Activated CD4-positive, alpha-beta T cell treated with anti-CD3 and anti-CD28 coated beads for 1 hour (primary cell): ENCODE results near the gene HIVEP3.
"Not testable (repeated sequence)": the region's sequence is repeated elsewhere in the genome, so short reads cannot be mapped to it uniquely, and the experiment has no call there.

Experiments used
- DNase-seq: peaks from one replicate; pipeline ENCODE4 v3.0.0-alpha.2; 2020

The HIVEP3 gene

DNA sequence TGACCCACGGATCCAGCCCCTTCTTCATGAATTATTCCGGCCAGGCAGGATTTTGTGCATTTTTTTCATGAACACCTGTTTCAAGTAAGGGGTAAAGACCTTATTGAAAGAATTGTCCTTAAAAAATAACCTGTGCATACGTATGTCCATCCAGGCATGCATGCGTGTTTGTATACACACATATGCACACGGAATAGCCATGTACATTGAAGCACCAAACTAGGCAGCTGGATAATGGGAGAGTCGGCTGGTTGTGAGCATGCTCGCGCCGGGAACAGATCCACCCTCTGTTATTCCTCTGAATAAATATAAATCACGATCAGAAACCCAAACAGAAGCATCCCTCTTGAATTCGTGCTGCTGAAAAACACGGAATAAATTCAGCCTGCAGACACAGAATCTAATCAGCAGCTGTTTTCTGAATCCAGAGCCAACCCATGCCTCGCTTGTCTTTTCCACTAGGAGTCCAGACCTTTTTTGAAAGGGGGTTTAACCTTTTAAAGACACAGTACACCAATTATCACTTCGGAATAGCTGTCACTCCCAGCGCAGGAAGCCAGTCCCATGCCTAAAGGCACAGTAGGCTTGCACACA is at the start of gene HIVEP3:
HIVEP3 (minus strand) TSS at position 473 of the 594 bp plus-strand sequence.
- DNase-seq = no peak

DNA sequence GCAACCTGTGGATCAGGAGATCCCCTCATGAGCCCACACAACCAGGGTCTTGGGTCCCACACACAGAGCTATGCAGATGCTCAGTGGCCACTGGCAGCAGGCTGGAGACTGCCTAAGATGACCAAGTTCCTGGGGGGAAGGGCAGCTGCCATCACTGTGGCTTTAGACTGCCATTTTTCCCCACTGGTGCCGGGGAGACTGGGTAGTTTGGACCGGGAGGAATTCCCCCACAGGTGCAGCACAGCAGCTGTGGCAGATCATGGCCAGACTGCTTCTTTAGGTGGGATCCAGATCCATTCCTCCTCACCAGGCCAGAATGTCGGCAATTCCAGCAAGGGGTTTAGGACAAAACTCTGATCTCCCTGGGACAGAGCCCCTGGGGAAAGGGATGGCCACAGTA is 45.7 kb upstream of the HIVEP3 start:
- DNase-seq = no peak

DNA sequence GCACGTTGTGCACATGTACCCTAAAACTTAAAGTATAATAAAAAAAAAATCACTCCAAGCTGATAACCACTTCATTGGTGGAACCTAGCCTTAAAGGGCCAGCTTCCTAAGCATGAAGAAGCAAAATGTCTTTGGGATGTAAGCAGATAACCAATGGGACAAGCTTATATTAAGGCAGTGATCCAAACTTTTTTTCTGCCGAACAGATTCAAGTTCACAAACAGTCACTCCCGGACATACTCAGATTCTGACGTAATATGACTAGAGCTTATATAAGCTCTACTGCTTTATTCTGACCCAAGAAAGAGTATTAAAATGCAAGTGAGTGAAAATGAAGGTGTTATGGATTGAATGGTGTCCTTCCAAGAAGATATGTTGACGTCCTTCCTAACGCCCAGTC is 44.9 kb upstream of the HIVEP3 start:
- no peak for DNase-seq

DNA sequence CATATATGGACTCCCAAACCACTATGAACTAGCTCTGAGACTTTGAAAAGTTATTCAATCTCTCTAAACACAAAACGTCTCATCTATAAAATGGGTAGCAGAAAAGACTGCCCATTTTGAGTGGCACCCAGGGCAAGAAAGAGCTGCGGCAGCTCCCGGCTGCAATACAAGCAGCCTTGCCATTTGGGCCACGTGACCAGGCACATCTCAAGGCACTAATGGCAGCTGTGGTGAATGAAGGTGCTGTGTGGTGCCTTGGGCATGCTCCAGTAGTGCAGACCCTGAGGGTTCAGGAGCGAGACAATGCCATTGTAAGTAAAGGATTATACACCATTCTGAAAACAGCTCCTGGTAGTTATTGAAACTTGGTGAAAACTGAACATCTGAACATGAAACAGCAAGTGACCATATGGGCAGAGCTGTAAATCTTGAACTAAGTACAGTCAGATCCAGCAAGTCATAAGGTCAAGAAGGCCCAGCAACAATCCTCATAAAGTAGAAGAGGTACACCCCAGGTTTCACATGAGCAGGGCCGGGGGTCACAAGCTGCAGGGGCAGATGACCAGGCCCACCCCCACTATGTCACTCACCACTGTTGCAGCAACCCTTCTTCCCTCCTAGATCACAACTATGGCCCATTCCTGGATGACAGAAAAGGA is 39.4 kb upstream of the HIVEP3 start:
- DNase-seq = no peak

DNA sequence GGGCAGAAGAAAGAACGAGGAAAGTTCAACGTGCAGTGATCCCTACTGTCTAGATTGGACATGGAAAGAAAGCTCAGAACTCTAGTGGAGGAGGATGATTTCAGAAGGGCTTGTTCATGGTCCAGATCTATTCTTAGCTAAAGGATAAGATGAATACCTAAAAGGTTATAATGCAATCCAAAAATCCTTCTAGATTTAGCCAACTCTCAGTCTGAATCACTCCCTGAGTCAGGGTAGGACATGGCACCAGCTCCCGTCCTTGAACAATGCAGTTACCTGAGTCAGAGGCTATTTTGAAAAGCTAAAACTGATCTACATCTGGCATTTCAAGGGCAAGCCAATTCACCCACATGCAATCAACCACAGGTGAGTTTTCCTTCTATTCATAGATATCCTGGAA is 38.8 kb upstream of the HIVEP3 start:
- DNase-seq = no peak

DNA sequence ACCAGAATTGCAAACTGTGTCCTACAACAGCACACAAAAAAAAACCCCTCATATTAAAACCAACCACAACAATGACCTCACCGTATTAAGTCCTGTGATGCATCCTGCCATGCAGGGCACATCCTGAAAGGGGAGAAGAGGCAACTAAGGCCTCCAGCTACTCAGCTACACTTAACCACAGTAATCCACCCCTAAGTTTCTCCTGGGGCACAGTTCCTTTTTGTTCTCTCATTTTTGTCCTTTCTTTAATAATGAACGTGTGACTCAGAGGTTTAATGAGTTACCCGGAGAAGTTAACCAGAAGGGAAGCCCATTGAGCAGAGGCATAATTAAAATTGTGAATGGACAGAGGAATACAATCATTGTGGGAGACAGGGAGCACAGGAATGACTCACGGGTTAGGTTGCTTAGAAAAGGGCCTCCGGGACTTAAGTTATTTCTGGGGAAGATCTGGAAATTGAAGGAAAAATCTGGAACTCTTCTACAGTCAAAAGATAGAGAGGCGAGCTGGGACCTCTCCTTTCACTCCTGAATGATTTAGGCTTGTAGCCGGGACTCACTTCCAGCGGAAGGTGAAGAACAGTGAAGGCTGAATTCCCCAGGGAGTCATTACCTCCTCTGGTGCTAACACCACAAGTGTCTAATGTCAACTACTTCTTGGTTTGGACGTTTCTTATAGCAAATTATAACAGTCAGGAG is 36.9 kb upstream of the HIVEP3 start:
- no peak for DNase-seq

DNA sequence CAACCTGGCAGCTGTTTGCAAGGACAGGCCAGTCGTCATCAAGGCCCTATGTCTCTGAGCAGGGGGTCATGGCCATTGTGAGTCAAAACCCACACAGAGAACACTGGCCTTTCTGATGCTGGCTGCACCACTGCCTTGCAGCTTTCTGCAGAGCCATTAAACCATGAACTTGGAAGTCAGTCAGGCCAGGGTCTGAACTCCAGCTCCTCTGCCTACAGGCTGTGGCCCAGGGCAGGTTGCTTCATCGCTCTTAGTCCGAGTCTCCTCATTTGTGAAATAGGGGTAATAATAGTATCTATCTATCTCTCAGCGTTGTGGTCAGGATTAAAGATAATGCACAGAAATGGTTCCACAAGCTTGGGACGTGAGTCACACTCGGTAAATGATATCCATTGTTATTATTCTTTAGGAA is 35.8 kb upstream of the HIVEP3 start:
- no peak for DNase-seq

DNA sequence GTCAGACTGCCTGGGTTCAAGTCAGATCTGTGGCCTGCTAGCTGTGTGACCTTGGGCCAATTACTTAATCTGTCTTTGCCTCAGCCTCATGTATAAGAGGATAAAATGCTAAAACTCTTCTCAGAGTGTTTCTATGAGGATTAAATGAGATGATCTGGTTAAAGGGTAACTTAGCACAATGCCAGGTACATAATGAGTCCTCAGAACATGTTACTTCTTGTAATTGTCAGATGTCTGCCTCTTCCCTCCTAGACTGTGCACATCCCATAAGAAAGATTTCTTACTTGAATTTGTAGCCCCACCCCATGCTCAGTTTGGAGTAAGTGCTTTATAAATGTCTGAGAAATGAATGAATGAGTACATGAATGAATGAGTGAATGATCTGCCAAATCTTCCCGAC is 34.6 kb upstream of the HIVEP3 start:
- DNase-seq = no peak

DNA sequence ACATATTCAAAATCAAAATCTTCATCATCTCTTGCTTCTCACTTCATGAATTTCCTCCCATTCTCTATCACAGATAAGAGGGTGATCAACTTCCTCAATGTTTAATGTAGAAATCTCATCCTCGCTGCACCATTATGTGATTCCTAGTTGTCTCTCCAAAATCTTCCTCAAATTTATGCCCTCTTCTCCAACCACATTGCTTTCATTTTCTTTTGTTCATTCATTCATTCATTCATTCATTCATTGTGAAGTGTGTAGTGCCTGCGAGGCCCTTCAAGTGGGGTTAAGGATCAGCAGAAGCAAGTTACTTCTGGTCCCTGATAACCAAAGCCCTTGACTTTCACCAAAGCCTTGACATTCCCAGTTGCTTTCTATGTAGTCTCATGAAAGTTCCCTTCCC is 33.5 kb upstream of the HIVEP3 start:
- DNase-seq = no peak

DNA sequence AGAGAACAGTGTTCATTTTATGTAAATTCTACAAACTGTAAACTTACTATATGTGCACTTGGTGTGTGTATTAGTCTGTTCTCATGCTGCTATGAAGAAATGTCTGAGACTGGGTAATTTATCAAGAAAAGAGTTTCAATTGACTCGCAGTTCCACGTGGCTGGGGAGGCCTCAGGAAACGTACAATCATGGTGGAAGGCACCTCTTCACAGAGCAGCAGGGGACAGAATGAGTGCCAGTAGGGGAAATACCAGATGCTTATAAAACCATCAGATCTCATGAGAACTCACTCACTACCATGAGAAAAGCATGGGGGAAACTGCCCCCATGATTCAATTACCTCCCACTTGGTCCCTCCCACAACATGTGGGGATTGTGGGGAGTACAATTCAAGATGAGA is 32.8 kb upstream of the HIVEP3 start:
- DNase-seq = not testable (repeated sequence)

DNA sequence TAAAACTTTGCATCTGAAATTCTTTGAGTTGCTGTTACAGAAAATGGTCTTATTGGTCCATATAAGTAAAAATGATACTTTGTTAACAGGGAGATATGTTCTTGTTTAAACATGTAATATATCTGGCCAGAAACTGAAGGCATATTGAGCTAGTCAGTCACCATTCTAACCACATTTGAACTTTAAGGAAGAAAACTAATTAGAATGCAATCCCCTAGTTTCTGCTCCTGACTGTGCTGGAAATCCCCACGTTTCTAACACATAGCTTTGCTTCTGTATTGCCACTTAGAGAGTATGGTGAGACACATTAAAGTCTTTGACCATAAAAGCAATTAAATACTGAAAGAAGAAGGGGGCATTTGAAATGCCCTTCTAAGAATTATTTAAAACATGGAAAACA is 32.1 kb upstream of the HIVEP3 start:
- DNase-seq = no peak

DNA sequence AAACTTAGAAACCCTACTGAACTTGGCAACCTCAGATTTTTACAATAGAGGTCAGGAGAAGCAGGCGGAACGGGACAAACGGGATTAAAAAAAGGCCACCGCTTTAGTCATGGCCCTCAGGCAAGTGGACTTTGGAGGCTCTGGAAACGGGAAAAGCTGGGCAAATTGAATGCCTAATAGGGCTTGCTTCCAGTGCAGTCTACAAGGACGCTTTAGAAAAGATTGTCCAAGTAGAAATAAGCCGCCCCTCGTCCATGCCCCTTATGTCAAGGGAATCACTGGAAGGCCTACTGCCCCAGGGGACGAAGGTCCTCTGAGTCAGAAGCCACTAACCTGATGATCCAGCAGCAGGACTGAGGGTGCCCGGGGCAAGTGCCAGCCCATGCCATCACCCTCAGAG is 27.2 kb upstream of the HIVEP3 start:
- DNase-seq = not testable (repeated sequence)

DNA sequence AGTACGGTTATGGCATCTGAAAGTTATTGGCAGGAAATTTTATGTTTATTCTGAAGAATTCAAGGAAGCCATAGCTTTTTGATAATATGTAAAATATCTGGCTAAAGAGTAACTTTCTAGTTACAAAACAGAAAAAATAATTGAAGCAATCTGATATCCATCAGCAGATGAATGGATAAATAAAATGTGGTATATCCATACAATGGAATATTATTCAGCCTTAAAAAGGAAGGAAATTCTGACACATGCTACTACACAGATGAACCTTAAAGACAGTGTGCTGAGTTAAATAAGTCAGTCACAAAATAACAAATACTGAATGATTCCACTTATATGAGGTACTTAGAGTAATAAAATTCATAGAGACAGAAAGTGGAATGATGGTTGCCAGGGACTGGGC is 25.0 kb upstream of the HIVEP3 start:
- DNase-seq = no peak

DNA sequence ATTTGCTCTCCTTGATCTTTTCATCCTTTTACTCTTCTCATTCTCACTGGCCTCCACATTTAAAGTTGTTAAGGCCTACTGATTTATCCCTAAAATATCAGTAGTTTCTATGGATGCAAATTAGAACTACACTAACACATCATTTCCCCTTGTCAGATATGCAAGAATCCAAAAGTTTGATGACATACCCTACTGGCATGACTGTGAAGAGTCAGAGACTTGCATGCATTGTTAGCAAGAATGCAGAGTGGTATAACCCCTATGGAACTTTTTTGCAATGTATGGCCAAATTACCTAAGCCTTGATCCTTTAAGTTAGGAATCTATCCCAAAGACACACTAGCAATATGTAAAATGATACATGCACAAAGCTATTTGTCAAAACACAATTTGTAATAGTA is 23.6 kb upstream of the HIVEP3 start:
- no peak for DNase-seq

DNA sequence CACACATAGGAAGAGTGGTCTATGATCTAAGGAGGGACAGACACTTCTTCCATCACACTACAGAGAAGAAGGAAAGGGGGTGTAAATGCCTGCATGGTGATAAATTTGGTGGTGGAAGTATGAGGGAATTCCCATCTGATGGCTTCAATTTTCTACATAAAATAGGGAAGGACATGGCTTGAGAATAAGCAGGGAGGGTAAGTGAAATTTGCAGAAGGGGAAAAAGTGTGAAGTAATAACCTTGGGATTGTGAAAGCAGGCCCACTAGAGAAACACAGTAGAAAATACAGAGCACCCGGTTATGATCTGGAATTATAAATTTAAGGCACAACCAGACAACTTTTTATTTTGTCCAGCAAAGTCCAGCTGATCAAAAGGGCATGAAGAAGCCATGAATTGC is 22.7 kb upstream of the HIVEP3 start:
- DNase-seq = no peak

DNA sequence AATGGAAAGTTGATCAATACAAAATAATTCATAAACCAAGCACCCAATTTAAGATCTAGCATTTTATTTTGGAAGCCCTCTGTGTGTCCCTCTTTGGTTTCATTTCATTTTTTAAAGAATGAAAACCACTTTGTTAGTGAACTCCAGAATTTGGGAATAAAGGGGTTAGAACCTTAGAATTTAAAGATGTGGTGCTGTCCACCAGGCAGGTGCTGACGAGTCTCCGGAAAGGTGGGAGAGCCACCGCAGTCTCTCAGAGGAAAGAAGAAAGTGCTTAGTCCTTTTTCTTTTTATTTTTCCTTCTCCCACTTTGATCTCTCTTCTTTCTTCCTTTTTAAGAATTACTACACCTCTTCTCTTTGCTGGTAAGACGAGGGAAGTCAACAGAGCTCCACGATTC is 20.5 kb upstream of the HIVEP3 start:
- no peak for DNase-seq

DNA sequence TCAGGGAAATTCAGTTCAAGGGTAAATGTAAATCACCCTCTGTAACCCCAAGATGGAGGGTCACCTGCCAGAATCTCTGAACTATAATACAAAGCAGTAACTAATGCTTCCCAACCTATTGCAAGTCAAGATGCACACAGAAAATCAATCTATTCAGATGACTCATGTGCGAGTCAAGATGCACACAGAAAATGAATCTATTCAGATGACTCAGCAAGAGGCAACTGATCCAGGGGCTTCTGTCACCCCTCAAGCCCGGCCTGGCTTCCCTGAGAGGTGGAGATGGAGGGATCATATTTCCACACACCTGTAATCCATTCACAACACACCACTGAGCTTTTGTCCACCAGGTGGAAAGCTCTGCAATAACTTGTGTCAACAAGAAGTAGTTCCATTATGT is 17.4 kb upstream of the HIVEP3 start:
- DNase-seq = no peak

DNA sequence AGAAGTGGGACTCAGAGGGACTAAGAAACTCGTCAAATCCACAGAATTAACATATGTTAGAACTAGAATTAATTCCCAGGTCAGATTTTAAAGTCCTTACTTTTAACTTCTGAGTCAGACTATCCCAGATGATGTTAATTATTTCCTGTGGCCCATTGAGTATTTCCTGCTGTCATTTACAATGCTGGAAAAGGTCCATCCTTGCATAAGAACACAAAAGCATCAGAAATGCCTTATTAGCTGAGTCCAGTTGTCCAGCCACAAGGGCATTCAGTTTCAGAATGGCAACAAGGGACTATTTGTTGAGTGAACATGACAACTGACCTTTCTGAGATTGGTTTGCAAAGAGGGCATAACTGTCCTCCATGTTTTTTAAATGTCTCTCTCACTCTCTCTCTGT is 16.5 kb upstream of the HIVEP3 start:
- no peak for DNase-seq

DNA sequence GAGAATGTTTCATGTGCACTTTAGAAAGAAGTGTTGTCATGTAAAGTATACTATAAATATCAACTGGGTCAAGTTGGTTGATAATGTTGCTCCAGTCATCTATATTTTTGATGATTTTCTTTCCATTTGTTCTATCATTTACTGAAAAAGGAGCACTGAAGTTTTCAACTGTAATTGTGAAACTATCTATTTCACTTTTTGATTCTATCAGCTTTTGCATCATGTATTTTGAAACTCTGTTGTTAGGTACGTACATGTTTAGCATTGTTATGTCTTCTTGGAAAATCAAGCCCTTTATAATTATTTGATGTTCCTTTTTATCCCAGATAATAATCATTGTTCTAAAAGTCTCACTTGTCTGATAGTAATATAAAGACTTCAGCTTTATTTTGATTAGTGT is 14.4 kb upstream of the HIVEP3 start:
- no peak for DNase-seq

DNA sequence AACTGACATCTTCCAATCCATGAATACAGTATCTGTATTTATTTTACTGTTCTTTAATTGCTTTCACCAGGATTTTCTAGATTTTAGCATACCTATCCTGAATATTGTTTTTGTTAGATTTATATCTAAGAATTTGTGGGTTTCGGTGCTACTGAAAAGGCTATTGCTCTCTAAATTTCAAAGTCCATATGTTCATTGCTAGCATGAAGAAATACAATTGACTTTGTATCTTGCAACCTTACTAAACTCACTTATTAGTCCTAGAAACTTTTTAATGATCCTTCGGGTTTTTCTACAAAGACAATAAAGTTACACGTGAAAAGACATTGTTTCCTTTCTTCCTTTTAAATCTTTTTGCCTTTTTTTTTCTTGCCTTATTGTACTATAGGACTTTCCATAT is 12.9 kb upstream of the HIVEP3 start:
- DNase-seq = no peak

DNA sequence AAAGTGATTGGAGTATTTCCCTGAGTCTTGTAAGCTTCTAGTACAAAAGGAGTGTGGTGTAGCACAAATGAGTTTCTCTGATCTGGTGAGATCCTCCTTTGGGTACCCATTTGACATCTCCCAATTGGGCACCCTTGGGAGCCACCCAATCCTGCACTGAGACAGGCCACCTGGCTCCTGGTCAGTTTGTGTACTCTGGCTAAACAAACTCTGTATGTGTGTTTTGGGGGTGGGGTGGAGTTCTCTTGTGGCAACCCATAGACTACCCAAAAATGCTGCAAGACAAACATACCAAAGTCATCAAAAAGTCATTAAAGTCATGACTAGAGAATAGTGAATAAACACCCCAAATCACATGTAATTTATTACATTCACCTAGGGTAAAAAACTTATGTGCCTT is 8.4 kb upstream of the HIVEP3 start:
- no peak for DNase-seq

DNA sequence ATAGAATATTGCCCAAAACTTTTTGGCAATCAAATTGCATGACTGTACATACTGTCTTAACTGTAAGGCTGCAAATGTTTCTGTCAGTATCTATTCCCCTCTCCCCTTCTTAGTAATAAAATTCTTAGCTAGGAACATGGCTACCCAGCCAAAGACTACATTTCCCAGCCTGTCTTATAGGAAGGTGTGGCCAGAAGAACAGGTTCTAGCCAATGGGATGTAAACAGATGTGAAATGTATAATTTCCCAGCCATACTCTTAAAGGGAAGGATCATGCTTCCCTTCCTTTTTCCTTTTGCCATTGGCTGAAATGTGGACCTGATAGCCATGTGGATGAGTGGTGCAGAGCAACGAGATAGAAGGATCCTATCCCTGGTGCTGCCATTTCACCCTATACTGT is 7.0 kb upstream of the HIVEP3 start:
- DNase-seq = no peak

DNA sequence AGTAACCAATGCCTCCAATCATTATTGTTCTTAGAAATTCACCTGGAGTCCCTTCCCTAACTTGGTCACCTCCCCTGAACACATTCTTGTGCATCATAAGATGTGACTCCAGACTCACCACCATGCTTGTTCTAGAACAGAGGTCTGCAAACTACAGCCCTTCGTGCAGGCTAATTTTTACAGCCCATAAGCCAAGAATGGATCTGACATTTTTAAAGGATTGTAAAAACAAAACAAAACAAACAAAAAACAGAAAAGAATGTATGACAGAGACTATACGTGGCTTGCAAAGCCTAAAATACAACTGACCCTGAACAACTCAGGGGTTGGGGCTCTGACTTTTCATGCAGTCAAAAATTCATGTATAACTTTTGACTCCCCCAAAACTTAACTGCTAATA is 6.2 kb upstream of the HIVEP3 start:
- DNase-seq = no peak

DNA sequence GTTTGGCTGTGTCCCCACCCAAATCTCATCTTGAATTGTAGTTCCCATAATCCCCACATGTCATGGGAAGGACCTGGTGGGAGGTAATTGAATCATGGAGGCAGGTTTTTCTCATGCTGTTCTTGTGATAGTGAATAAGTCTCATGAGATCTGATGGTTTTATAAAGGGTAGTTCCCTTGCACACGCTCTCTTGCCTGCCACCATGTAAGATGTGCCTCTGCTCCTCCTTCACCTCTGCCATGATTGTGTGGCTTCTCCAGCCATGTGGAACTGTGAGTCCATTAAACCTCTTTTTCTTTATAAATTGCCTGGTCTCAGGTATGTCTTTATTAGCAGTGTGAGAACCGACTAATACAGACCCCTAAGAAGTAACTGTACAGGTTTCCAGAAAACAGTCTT is 2.5 kb upstream of the HIVEP3 start:
- DNase-seq = not testable (repeated sequence)

DNA sequence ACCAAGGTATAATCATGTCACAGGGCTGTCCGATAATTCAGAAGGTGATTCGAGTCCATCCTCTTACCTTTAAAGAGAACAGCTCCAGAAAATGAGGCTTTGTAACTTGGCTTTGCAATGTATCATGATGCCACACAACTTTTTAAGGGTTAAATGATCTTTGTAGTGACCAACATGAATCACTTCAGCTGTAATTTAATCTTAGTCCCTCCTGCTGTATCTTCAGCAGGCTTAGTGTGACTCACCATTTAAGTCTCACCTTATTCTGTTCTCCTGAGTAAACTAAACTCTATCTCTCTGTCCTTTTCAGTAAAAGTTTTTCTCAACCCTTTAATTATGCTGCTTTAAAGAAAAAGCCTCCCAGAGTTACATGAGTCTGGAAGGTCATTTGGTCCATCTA is 1.9 kb upstream of the HIVEP3 start:
- no peak for DNase-seq
